DOHH2 (cell line): ENCODE results near the gene SEC16A.

Experiments
- EZH2phosphoT487 ChIP-seq: fragments of 200-600 bp; sonication (generic); IDR thresholded peaks from 2 replicates; pipeline ENCODE4 v1.6.1; 2017; ENCODE audit warnings: borderline replicate concordance, mild to moderate bottlenecking, antibody characterized with exemption, low read length, moderate library complexity, mixed read lengths
- TF ChIP-seq, protein P1 (sequence below): fragments of 200-600 bp; sonication (generic); IDR thresholded peaks from one replicate; pipeline ENCODE4 v1.5.1; 2014; ENCODE audit warnings: antibody characterized with exemption, mild to moderate bottlenecking, low read depth, low read length; ENCODE audit not compliant: poor library complexity, severe bottlenecking

DNA sequence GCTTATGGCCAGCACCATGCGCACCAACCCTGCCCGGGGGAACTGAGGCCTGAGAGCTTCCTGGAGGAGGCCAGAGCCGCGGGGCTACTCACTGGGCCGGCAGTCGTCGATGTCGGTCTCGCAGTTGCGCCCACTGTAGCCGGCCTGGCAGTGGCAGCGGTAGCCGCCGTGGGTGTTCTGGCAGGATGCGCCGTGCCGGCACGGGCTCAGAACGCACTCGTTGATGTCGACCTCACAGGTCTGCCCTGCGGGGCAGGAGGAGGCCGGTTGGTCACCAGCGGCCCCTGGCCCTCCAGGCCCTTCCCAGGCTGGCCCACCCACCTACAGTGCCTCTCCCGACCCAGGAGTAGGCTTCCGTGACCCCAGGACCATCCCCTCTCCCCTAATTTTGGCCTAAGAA, 27.7 kb upstream of the SEC16A start:
- TF ChIP-seq, protein P1, sequence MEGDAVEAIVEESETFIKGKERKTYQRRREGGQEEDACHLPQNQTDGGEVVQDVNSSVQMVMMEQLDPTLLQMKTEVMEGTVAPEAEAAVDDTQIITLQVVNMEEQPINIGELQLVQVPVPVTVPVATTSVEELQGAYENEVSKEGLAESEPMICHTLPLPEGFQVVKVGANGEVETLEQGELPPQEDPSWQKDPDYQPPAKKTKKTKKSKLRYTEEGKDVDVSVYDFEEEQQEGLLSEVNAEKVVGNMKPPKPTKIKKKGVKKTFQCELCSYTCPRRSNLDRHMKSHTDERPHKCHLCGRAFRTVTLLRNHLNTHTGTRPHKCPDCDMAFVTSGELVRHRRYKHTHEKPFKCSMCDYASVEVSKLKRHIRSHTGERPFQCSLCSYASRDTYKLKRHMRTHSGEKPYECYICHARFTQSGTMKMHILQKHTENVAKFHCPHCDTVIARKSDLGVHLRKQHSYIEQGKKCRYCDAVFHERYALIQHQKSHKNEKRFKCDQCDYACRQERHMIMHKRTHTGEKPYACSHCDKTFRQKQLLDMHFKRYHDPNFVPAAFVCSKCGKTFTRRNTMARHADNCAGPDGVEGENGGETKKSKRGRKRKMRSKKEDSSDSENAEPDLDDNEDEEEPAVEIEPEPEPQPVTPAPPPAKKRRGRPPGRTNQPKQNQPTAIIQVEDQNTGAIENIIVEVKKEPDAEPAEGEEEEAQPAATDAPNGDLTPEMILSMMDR, result no peak
- no peak for TF ChIP-seq EZH2phosphoT487
